SK-N-SH treated with all-trans-retinoic acid at 6 μM for 48 hours (cell line): ENCODE results near the gene RAB18.

Experiments
- ISL1 ChIP-seq: fragments of 250-450 bp; sonication (Bioruptor Pico); IDR thresholded peaks from 2 replicates; pipeline ENCODE4 v2.1.2; 2022; ENCODE audit warnings: mild to moderate bottlenecking, moderate library complexity
- OSR1 ChIP-seq: fragments of 250-450 bp; sonication (Bioruptor Pico); IDR thresholded peaks from 2 replicates; pipeline ENCODE4 v1.8.0; 2022; ENCODE audit warnings: moderate library complexity, mild to moderate bottlenecking, inconsistent platforms
- ZNF565 ChIP-seq: fragments of 450-650 bp; formaldehyde crosslinking; conservative IDR thresholded peaks from 2 replicates; pipeline ENCODE4 v1.5.0; 2020; ENCODE audit warnings: low read depth, mild to moderate bottlenecking, moderate library complexity

DNA sequence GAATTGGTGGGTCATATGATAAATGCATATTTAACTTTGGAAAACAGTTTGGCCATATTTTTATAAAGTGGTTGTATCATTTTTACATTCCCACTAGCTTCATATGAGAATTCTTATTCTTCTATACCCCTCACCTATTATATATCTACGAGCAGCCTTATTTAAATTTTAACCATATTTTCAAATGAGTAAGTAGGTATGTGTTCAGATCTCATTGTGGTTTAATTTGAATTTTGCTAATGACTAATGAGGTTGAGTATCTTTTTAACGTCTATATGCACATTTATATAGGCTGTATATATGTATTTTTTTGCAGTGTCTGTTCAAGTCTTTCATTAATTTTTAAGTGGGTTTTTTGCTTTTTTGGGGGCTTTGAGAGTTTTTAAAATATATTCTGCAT is 14.2 kb downstream of the RAB18 start:
- TF ChIP-seq OSR1 (CRISPR knock-in tag) (no peak), ISL1 (CRISPR knock-in tag) (no peak), ZNF565 (no peak)
